Hematopoietic multipotent progenitor cell treated with erythropoietin and hydrocortisone succinate and interleukin-3 and kit ligand, for 4 days (in vitro differentiated cells): ENCODE results near the gene EFNA5.
A peak's percentile ranks its signal among the peaks of the same experiment; 100 is the strongest.

ENCODE experiments used
- DNase-seq: peaks from one replicate; pipeline ENCODE4 v3.0.0-alpha.2; 2015

The EFNA5 gene

GRCh38 chr5:107542428-107542827 is 128.3 kb downstream of the EFNA5 start:
- peak; percentile 4 for DNase-seq

- DNase-seq = no peak
Measured at GRCh38 chr5:107541400-107541799, 129.3 kb downstream of the EFNA5 start.

- DNase-seq = no peak
Measured at GRCh38 chr5:107539726-107540330, 130.9 kb downstream of the EFNA5 start.

- DNase-seq = no peak
Measured at GRCh38 chr5:107538805-107539445, 131.8 kb downstream of the EFNA5 start.

GRCh38 chr5:107538331-107538730 is 132.4 kb downstream of the EFNA5 start:
- no peak for DNase-seq

- no peak for DNase-seq
Measured at GRCh38 chr5:107535849-107536248, 134.9 kb downstream of the EFNA5 start.

GRCh38 chr5:107533910-107534876 is 136.5 kb downstream of the EFNA5 start:
- no peak for DNase-seq

GRCh38 chr5:107532916-107533315 is 137.8 kb downstream of the EFNA5 start:
- no peak for DNase-seq

GRCh38 chr5:107532169-107532878 is 138.4 kb downstream of the EFNA5 start:
- DNase-seq = no peak

- no peak for DNase-seq
Measured at GRCh38 chr5:107531308-107531707, 139.4 kb downstream of the EFNA5 start.

- DNase-seq = no peak
Measured at GRCh38 chr5:107529618-107530017, 141.1 kb downstream of the EFNA5 start.

GRCh38 chr5:107526270-107526937 is 144.3 kb downstream of the EFNA5 start:
- no peak for DNase-seq

- no peak for DNase-seq
Measured at GRCh38 chr5:107524111-107524510, 146.6 kb downstream of the EFNA5 start.

- no peak for DNase-seq
Measured at GRCh38 chr5:107523029-107523680, 147.6 kb downstream of the EFNA5 start.

GRCh38 chr5:107522456-107522855 is 148.3 kb downstream of the EFNA5 start:
- DNase-seq = no peak

GRCh38 chr5:107519900-107520354 is 150.8 kb downstream of the EFNA5 start:
- DNase-seq = no peak

GRCh38 chr5:107518616-107519015 is 152.1 kb downstream of the EFNA5 start:
- no peak for DNase-seq

- no peak for DNase-seq
Measured at GRCh38 chr5:107518190-107518589, 152.5 kb downstream of the EFNA5 start.

GRCh38 chr5:107517185-107518033 is 153.3 kb downstream of the EFNA5 start:
- no peak for DNase-seq

- no peak for DNase-seq
Measured at GRCh38 chr5:107516452-107517184, 154.1 kb downstream of the EFNA5 start.
